Ovary (tissue), 9 donors: Measurements from ENCODE around the gene EIF3L. TPM values are rescaled to one million over a fixed set of nuclear protein-coding genes. Genes with fewer than 3 reads are reported as not detected.

Experiments
- DNase-seq, 5 donors: peaks; one replicate each; pipeline ENCODE4 v3.0.0-alpha.2; 2019 to 2020
- H3K27ac ChIP-seq, 2 donors: fragments of 200-600 bp; one replicate each; pipeline versions ENCODE4 v1.5.1 to v1.8.0; 2019 to 2022
- H3K27me3 ChIP-seq: fragments of 200-600 bp; one replicate; pipeline ENCODE4 v1.8.0; 2022
- H3K36me3 ChIP-seq: fragments of 200-600 bp; sonication (generic); one replicate; pipeline ENCODE4 v1.5.1; 2019
- H3K4me1 ChIP-seq: one replicate; pipeline ENCODE4 v1.8.1; 2013; ENCODE audit warnings: mild to moderate bottlenecking, moderate library complexity; ENCODE audit not compliant: insufficient read depth
- H3K4me3 ChIP-seq: fragments of 200-600 bp; sonication (generic); one replicate; pipeline ENCODE4 v1.5.1; 2017
- H3K9me3 ChIP-seq, 2 donors: fragments of 200-600 bp in 1 of 2; sonication (generic) in 1 of 2; one replicate each; pipeline versions ENCODE4 v1.5.1 to v1.8.1; 2013 to 2019; ENCODE audit warnings: mild to moderate bottlenecking in 1 of 2, moderate library complexity in 1 of 2
- CTCF ChIP-seq, 3 donors: fragments of 450-650 bp in 2 of 3; fragments of 200-600 bp in 1 of 3; IDR thresholded peaks; one replicate each; pipeline versions ENCODE4 v1.5.1 to v1.8.0; 2016 to 2022; ENCODE audit warnings: antibody characterized with exemption in 3 of 3, mild to moderate bottlenecking in 1 of 3
- EP300 ChIP-seq: sonication (generic); formaldehyde crosslinking; IDR thresholded peaks from one replicate; pipeline ENCODE4 v1.6.1; 2017; ENCODE audit warnings: antibody characterized with exemption
- POLR2A ChIP-seq: fragments of 450-650 bp; IDR thresholded peaks from one replicate; pipeline ENCODE4 v1.6.1; 2017; ENCODE audit warnings: antibody characterized with exemption, mild to moderate bottlenecking, moderate library complexity
- WGBS, 3 donors: extraction: QIAGEN DNeasy Blood & Tissue Kit in 1 of 3; methylation state at CpG; one replicate each; pipeline versions ENCODE4 v1.1.5 to v1.1.7; 2013 to 2017; 5-methylcytosine and 5-hydroxymethylcytosine counted together
- intact Hi-C, 4 donors: fragments of 100-400 bp; cut with DNase I; formaldehyde crosslinking; loops; one replicate each; pipeline versions ENCODE4 v1.11.0 to v1.15.1; 2022 to 2023
- polyA plus RNA-seq, 2 donors: library from polyadenylated mRNA; stranded (reverse); fragments of 200-250 nt in 1 of 2; fragments of 350-450 nt in 1 of 2; fragmentation: Illumina TruSeq in 1 of 2; extraction: RNeasy Lipid Tissue Mini Kit (QIAGEN cat#74804) in 1 of 2; gene quantifications; one replicate each; pipeline ENCODE4 v1.2.3, GENCODE V29; 2013 to 2014
- total RNA-seq, 7 donors: library from RNA; depleted of rRNA in 2 of 7; stranded (reverse); fragments of >200 nt in 2 of 7; fragmentation: NEBNext Ultra II Directional in 3 of 7; extraction: Animal tissue kit (Norgen Biotek cat#: 25700) in 3 of 7; gene quantifications; one replicate each; pipeline versions ENCODE4 v1.1.0 to v1.2.4, GENCODE V29; 2016 to 2023
- donor health status: DM: no; HTN: no; CAD: no; lungs with moderate emphysema.
- donor health status: DM: no; HTN: no; CAD: no.
- donor health status: Bipolar disorder and iron deficiency.
- donor health status: DM: yes; HTN: yes; CAD: no.
- donor health status: DM: no; HTN: no; CAD: no.
- donor health status: DM: yes; HTN: yes; CAD: no.

EIF3L gene
- total and polyA plus RNA-seq, 9 donors: 534 to 1,344 (median 896) TPM

- peaks cover 2% of the 10 kb centered on the region for H3K4me1 ChIP-seq
- H3K36me3 ChIP-seq: no peaks in the 10 kb centered on the region
- WGBS, 3 donors: 83 to 88% (median 87%) methylated on average over 8 of the region's 8 CpGs
- no peak for TF ChIP-seq POLR2A
- TF ChIP-seq EP300: no peak
- TF ChIP-seq CTCF (IDR thresholded peaks at IDR 0.05): no peak
- H3K27ac ChIP-seq: no peak overlapping the region
- H3K9me3 ChIP-seq: no peaks in the 10 kb centered on the region
- no peak overlapping the region for H3K4me3 ChIP-seq
- no peak for DNase-seq
- no peaks in the 10 kb centered on the region for H3K27me3 ChIP-seq
- intact Hi-C loops: no loop called here
Observed at GRCh38 chr22:37912171-37912570, 63.0 kb downstream of the EIF3L start.

DNA sequence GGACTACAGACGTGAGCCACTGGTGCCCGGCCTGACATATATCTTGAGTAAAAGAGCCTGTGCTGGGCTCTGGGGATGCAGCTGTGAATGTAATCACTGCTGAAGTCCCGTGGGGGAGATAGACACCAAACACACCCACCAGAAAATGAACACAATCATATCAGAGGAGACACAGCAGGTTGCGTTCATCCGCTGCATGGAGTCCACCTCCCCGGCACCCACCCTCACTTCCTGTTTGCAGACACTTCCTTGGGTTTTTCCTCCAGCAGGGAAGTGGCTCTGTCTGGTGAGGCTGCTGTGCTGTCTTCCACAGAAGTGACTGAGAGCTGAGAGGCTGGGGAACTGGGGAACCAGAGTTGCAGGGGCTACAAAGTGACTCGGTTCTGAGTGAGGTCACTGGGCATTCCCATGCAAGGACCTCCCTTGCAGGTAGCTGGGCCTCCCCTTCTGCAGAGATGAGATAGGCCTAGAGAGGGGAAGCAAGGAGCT lies 64.1 kb downstream of the EIF3L start:
- Histone ChIP-seq H3K4me3 (no peak overlapping the region), H3K36me3 (no peaks in the 10 kb centered on the region), H3K9me3 (no peaks in the 10 kb centered on the region), H3K27me3 (no peaks in the 10 kb centered on the region), H3K4me1 (no peaks in the 10 kb centered on the region), H3K27ac (no peak overlapping the region)
- TF ChIP-seq EP300 (no peak), POLR2A (no peak), CTCF (IDR thresholded peaks at IDR 0.05) (no peak)
- DNase-seq: no peak
- intact Hi-C loops: no loop called here
- WGBS, 3 donors: 74 to 78% (median 74%) methylated on average over 7 of the region's 7 CpGs

DNA sequence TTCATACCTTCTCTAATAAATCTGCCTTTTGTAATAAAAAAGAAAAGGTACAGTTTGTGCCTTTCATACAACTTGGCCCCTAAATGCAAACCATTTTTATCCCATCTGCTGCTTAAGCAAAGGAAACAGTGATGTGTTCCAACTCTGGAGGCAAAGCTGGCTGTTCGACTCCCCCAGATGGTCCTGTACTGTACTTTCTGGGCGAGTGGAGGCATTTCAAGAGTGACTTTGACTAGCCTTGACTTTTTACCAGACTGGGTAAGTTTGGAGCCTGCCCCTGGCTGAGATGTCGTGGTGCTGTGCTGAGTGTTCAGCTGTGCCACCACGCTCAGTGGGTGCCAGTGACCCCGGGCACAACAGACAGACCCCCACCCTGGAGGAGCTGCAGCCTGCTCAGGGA lies 67.1 kb downstream of the EIF3L start:
- H3K27ac ChIP-seq: no peak overlapping the region
- H3K36me3 ChIP-seq: no peaks in the 10 kb centered on the region
- no peak for DNase-seq
- H3K27me3 ChIP-seq: no peaks in the 10 kb centered on the region
- WGBS, 3 donors: 39 to 53% (median 45%) methylated on average over 5 of the region's 5 CpGs
- intact Hi-C loops: no loop called here
- TF ChIP-seq POLR2A (no peak), EP300 (no peak), CTCF (IDR thresholded peaks at IDR 0.05) (no peak)
- no peak overlapping the region for H3K4me3 ChIP-seq
- no peaks in the 10 kb centered on the region for H3K4me1 ChIP-seq
- no peaks in the 10 kb centered on the region for H3K9me3 ChIP-seq

GRCh38 chr22:37917874-37918548 lies 68.8 kb downstream of the EIF3L start:
- no peak overlapping the region for H3K27ac ChIP-seq
- no peaks in the 10 kb centered on the region for H3K36me3 ChIP-seq
- no peaks in the 10 kb centered on the region for H3K27me3 ChIP-seq
- H3K4me1 ChIP-seq: no peaks in the 10 kb centered on the region
- no peaks in the 10 kb centered on the region for H3K9me3 ChIP-seq
- TF ChIP-seq EP300: no peak
- no peak for TF ChIP-seq CTCF (IDR thresholded peaks at IDR 0.05)
- no peak for TF ChIP-seq POLR2A
- H3K4me3 ChIP-seq: no peak overlapping the region
- intact Hi-C loops: no loop called here
- DNase-seq: no peak
- WGBS, 3 donors: 68 to 80% (median 78%) methylated on average over 4 of the region's 4 CpGs
